Erythroblast (primary cell): Measurements from ENCODE around the gene XG.

Experiments
- GATA1 ChIP-seq: IDR thresholded peaks from 2 replicates; pipeline ENCODE4 v1.6.1; 2011; ENCODE audit warnings: low read depth, mild to moderate bottlenecking, control low read depth, low read length, moderate library complexity
- POLR2A ChIP-seq: IDR thresholded peaks from 2 replicates; pipeline ENCODE4 v1.6.1; 2011; ENCODE audit warnings: mild to moderate bottlenecking, low read length

DNA sequence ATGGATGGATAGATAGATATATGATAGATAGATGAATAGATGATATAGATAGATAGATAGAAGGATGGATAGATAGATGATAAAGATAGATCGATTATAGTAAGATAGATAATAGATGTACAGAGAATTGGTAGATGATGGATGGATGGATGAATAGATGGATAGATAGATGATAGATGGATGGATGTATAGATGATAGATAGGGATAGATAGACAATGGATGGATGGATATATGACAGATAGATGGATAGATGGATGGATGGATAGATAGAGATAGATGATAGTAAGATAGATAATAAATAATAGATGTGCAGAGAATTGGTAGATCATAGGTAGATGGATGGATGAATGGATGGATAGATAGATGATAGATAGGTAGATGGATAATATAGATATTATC is 89.1 kb downstream of the XG start:
- TF ChIP-seq POLR2A (no peak), GATA1 (no peak)
